Renal cortical epithelial cell (primary cell): Measurements from ENCODE around the gene SPATS2L. TPM values are rescaled to one million over a fixed set of nuclear protein-coding genes. Genes with fewer than 3 reads are reported as not detected.
A peak's percentile ranks its signal among the peaks of the same experiment; 100 is the strongest.
"Not testable (repeated sequence)": the region's sequence is repeated elsewhere in the genome, so short reads cannot be mapped to it uniquely, and the experiment has no call there.

Source experiments
- DNase-seq: peaks from one replicate; pipeline ENCODE4 v3.0.0-alpha.2; 2011; ENCODE audit warnings: low read depth
- total RNA-seq: library from RNA; depleted of rRNA; stranded (reverse); fragments of >200 nt; gene quantifications from 2 replicates; pipeline ENCODE4 v1.2.3, GENCODE V29; 2014

The SPATS2L gene
- total RNA-seq, 1 donor from 2014 or later = 293 TPM

DNA sequence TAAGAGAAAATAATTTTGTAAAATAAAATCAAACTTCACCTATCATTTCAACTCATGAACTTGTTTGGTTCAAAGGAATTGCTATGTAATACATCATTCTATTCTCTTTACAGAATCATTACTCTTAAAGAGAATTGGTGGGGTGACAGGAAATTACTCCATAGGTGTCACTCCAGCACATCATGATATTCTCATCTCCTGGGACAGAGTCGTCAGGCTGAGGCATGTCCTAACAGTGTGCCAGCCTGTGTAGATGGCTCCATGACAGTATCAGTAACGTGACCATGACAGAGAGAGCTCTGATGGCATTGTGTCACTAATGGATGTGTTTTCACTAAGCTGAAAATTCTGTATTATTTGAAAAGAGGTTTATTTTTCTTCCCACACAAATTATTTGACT lies 13.9 kb downstream of the SPATS2L start:
- no peak for DNase-seq

DNA sequence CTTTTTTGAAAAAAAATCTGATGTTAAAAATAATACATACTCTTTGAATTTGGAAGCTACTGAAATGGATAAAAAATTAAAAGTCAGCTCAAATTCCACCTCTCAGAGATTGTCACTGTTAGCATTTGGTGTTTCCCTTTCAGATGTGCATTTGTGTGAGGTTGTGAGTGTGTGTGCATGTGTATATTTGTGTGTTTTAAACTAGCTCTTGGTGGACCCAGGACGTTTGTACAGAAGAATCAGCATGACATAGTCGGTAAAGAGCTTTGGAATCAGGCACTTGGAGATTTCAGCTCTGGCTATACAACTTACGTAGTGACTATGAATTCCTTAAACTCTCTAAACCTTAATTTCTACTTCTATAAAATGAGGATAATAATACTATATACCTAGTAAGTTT lies 14.5 kb downstream of the SPATS2L start:
- DNase-seq = no peak

GRCh38 chr2:200321780-200322534 lies 15.5 kb downstream of the SPATS2L start:
- peak; percentile 25 for DNase-seq

DNA sequence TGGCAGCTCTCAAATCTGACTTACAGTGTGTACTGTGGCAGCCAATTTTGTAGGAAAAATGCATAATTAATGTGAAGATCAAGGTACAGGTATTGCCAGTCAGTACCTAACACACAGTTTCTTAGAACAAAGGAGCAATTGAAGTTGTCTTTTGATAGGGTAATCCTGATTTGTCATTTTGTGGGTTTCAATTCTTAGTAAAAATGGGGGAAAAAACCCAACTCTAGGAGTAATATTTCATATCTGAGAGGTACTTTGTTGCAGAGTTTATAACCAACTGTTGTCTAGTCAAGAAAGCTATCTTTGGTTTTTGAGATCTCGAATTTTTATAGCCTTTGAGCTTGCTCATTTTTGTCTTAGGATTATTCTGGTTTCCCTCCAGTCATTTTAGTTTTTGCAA lies 16.1 kb downstream of the SPATS2L start:
- no peak for DNase-seq

- DNase-seq = no peak
Observed at GRCh38 chr2:200324362-200324761, 17.9 kb downstream of the SPATS2L start.

DNA sequence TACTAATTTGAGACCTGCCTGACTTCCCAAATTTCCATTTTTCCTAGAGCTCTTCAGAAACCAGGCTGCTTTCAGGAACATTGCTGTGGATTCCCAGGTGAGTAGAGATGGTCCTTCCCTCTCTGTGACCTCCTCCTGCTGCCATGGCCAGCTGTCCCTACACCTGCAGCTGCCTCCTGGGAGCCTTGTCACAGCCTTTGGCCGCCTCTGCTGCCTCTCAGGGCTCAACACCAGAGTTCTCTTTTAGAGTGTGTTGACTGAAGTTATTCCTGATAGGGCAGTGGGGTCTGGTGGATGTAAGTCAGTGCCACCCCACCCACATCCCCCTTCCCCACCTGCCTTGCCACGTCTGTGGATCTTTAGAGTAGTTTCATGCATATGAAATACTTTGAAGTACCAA lies 22.9 kb downstream of the SPATS2L start:
- no peak for DNase-seq

- no peak for DNase-seq
Observed at GRCh38 chr2:200329798-200330197, 23.3 kb downstream of the SPATS2L start.

- no peak for DNase-seq
Observed at GRCh38 chr2:200330351-200331060, 24.0 kb downstream of the SPATS2L start.

DNA sequence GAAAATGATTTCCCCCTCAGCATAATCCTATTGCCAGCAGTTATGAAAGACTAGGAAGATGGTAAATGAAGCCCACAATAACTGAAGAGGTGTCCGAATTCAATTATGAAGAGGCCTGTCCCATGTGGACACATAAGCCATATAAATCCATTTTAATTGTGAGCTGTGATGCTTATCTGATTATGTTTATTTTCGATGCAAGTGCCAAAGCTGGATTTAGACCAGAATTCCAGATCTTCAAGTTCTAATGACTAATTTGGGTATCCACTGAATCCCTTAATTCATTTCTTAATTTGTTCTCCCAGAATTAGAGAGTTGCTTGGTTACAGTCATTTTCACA lies 24.5 kb downstream of the SPATS2L start:
- DNase-seq = no peak

DNA sequence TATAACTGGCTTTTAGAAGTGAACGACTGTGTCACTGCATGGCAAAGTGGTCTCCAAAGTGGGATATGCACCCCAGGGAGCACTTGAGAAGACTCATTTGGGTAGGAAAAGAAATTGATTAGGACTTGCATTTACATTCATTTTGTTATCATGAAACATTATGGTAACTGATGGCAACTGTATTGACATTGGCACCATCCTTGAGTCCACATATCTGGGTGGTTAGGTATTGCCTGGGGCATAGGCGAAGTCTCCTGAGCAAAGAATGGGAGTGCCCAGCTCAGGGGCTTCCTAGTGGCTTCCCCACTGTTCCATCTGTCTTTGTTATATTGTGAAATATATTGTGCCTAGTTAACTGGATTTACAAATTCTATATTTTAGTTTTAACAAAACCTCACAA lies 29.2 kb downstream of the SPATS2L start:
- no peak for DNase-seq

DNA sequence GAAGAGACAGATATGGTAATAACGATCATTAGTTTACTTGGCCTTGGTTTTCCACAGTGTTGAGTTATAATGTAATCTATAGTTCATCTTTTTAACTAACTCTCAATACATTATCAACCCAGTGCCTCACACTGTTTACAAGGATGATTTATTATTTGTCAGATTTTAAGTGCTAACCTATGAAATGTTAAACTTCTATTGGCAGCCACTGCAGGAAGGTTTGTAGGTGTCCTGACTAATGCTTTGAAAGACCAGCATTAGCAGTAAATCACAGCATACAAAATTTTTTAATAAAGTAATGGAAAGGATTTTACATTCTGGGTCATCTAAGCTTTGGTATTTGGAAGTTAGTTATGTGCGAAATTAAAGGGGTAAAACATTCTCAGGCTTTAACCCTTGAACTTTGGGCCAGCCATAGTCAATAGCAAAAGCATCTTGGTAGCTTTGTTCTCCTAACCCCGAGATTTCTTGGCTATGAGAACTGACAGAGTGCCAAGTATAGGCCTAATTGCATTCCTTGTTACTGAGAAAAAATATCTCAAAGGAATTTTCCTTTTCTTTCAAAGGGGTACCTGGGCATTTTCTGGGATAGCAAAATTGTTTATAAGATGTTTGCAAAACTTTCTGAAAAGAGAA lies 30.6 kb downstream of the SPATS2L start:
- DNase-seq = peak; percentile 77

- no peak for DNase-seq
Observed at GRCh38 chr2:200337621-200338020, 31.1 kb downstream of the SPATS2L start.

DNA sequence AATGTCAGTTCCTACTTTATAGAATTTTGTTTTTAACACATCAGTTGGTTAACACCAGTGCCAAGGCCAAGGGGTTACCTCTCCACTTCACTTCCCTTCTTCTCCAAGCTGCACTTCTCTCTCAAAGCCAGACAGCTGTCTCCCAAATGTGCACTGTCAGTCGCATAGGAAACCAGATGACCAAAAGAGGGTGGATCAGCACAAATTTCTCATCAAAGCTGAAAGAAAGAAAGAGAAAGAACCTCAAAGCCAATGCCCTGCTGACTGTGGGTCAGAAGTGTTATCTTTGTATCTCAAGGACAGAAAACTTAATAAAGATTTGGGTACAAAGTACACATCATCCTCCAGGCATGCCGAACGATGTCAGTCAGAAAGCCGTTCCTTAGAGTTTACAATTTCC lies 32.2 kb downstream of the SPATS2L start:
- no peak for DNase-seq

- DNase-seq = no peak
Observed at GRCh38 chr2:200340508-200341224, 34.2 kb downstream of the SPATS2L start.

DNA sequence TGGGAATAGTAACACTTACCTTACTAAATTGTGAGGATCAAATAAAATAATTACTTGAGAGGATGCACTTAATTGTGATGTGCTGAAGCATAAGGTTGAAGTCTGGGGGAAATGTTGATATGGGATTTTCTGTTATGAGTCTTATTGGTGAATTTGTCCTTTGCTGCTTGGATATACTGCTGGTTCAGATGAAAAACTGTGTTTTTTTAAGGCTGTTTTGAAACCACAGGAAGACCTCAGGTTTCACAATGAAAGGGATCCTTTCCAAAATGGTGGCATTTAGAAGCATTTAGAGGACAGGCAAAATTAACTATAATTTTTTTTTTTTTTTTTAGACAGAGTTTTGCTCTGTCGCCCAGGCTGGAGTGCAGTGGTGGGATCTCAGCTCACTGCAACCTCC lies 34.9 kb downstream of the SPATS2L start:
- no peak for DNase-seq

- no peak for DNase-seq
Observed at GRCh38 chr2:200342235-200342634, 35.7 kb downstream of the SPATS2L start.

DNA sequence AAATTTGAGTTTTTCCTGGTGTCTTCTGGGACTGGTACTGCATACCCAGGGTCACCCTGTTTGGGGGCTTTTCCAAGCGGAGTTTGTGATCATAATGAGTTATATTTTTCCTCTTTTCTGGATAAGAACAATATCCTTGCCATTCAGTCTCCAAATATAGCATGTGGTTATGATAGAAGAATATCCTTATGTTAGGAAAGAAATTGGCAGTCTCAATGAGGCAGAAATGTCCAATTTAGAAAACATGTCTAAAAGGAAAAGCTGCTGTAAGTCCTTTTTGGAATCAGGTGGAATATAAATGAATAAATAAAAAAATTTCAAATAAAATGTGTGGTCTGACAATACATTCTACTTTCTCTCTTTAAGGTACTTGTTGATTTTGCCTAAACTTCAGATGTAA lies 36.2 kb downstream of the SPATS2L start:
- DNase-seq = no peak

DNA sequence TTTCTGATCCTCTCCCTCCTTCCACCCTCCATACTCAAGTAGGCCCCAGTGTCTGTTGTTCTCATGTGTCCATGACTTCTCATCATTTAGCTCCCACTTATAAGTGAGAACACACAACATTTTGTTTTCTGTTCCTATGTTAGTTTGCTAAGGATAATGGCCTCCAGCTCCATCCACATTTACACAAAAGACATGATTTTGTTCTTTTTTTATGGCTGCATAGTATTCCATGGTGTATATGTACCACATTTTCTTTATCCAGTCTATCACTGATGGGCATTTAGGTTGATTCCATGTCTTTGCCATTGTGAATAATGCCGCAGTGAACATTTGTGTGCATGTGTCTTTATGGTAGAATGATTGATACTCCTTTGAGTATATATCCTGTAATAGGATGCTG lies 37.7 kb downstream of the SPATS2L start:
- DNase-seq = not testable (repeated sequence)

DNA sequence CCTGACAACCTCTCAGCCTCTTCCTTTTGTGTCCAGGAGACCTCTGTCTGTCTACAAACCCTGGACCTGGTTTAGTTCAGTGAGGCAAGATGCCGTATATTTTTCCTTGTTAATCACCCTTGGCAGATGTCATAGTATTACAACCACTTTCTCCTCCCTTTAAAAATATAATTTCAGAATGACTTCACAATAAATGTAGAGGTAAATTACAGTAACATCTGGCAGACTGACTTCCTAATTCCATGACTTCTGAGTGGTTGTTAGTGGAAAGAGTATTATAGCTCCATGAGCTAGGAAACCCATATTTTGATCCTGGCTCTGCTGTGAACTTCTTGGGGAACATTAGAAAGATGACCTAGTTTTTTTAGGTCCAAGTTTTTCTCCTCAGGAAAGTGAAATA lies 39.5 kb downstream of the SPATS2L start:
- no peak for DNase-seq

GRCh38 chr2:200347301-200347700 lies 40.8 kb downstream of the SPATS2L start:
- no peak for DNase-seq

DNA sequence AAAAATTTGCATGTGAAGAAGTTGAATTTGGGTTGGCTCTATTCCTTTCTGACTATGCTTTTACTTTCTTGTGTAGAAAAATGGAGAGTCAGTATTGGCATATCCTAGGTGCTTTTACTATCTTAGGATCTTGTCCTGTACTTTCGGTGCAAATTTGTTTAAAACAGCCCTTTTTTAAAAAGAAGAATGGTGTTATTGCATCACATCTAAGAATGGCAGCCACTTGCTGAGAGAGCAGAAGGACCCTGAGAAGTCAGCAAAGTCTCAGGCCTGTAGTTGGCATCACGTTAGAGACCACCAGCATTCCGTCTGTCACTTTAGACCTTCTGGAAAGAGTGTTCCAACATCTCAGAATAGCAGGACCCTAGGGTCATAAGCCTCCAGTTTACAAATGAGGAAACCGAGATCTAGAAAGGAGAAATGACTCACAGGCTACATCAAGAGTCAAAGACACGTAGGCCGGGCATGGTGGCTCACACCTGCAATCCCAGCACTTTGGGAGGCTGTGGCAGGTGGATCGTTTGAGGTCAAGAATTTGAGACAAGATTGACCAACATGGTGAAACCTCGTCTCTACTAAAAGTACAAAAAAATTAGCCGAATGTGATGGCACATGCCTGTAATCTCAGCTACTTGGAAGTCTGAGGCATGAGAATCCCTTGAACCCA lies 42.5 kb downstream of the SPATS2L start:
- DNase-seq = no peak

DNA sequence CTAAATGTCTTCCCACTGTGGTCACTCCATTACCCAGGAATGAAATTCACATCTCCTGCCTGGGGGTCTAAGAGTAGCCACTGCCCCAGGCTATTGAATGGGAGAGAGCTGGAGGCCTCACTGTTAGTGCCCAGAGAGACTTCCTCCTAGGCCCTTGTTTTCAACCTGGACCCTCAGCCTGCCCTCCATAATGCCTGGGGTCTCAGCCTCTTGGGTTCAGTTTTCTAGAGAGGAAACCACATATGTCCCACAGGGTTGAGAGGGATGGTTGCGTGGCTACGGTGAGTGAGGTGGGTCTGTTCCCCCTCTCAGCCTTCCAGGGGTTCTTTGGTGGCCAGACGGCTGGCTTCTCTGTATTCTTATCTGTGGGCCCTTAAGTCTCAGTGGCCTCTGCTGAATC lies 43.4 kb downstream of the SPATS2L start:
- no peak for DNase-seq
